AG04449 (cell line): Measurements from ENCODE around the gene TNRC6B.

Experiments
- CTCF ChIA-PET: fragments of 350-600 bp; formaldehyde crosslinking; extraction: SDS; loops from one replicate; lab custom pipeline; 2021; ENCODE audit warnings: antibody characterized with exemption; lab: Yijun Ruan, JAX
- POLR2A ChIA-PET: fragments of 400-600, 350-600 bp; formaldehyde crosslinking; extraction: SDS; loops from one replicate; lab custom pipeline; 2020; ENCODE audit warnings: antibody characterized with exemption, inconsistent platforms; lab: Yijun Ruan, JAX
- DNase-seq: peaks from one replicate; pipeline ENCODE4 v3.0.0-alpha.2; 2010; ENCODE audit warnings: low read depth, low spot score
- H3K4me3 ChIP-seq: 2 replicates; pipeline ENCODE4 v1.5.1; 2011; ENCODE audit warnings: low read depth, mild to moderate bottlenecking, control low read depth, low read length
- CTCF ChIP-seq: IDR thresholded peaks from one replicate; pipeline ENCODE4 v1.5.1; 2011; ENCODE audit warnings: mild to moderate bottlenecking, moderate library complexity, low read length, control low read depth, inconsistent platforms; ENCODE audit not compliant: insufficient read depth; ENCODE audit errors: missing control alignments

TNRC6B gene

GRCh38 chr22:40271440-40271839 lies 93.7 kb downstream of the TNRC6B start:
- ChIA-PET CTCF (interaction anchor here (1.1 kb wide), 1 partner anchor 77 kb away, joined by 4 read pairs; no protein-coding TSS in a partner anchor), POLR2A (no interaction called here)
- no peak for TF ChIP-seq CTCF
- no peak for DNase-seq
- H3K4me3 ChIP-seq: no peak overlapping the region

GRCh38 chr22:40273319-40273718 lies 95.6 kb downstream of the TNRC6B start:
- ChIA-PET POLR2A (no interaction called here), CTCF (interaction anchor here (0.7 to 1.0 kb wide), 2 partner anchors 193 to 214 kb away, joined by 3 read pairs; no protein-coding TSS in a partner anchor)
- no peak for DNase-seq
- TF ChIP-seq CTCF: no peak
- no peak overlapping the region for H3K4me3 ChIP-seq

GRCh38 chr22:40276996-40277823 lies 99.5 kb downstream of the TNRC6B start:
- DNase-seq: no peak
- CTCF ChIA-PET: no interaction called here
- peak overlapping the region; percentile 7 for H3K4me3 ChIP-seq
- POLR2A ChIA-PET: no interaction called here
- TF ChIP-seq CTCF: no peak

- CTCF ChIA-PET: no interaction called here
- POLR2A ChIA-PET: no interaction called here
- no peak overlapping the region for H3K4me3 ChIP-seq
- TF ChIP-seq CTCF: no peak
- DNase-seq: no peak
Observed at GRCh38 chr22:40279017-40279416, 101.3 kb downstream of the TNRC6B start.

GRCh38 chr22:40281717-40282116 lies 104.0 kb downstream of the TNRC6B start:
- H3K4me3 ChIP-seq: no peak overlapping the region
- DNase-seq: no peak
- ChIA-PET CTCF (no interaction called here), POLR2A (no interaction called here)
- TF ChIP-seq CTCF: no peak

- TF ChIP-seq CTCF: no peak
- H3K4me3 ChIP-seq: no peak overlapping the region
- ChIA-PET POLR2A (no interaction called here), CTCF (no interaction called here)
- DNase-seq: no peak
Observed at GRCh38 chr22:40285513-40285912, 107.8 kb downstream of the TNRC6B start.
